Testis (tissue), 3 donors: ENCODE data around the gene TLE5. TPM values are rescaled to one million over a fixed set of nuclear protein-coding genes. Genes with fewer than 3 reads are reported as not detected.
A peak's percentile ranks its signal among the peaks of the same experiment; 100 is the strongest.

Experiments used
- DNase-seq: peaks from one replicate; pipeline ENCODE4 v3.0.0-alpha.2; 2019
- H3K27ac ChIP-seq, 2 donors: fragments of 200-600 bp; sonication (generic); one replicate each; pipeline ENCODE4 v1.5.1; 2019
- H3K27me3 ChIP-seq: fragments of 200-600 bp; sonication (generic); one replicate; pipeline ENCODE4 v1.5.1; 2019
- H3K36me3 ChIP-seq: fragments of 200-600 bp; sonication (generic); one replicate; pipeline ENCODE4 v1.5.1; 2017; ENCODE audit warnings: low read depth; ENCODE audit errors: missing control alignments
- H3K4me1 ChIP-seq: fragments of 200-600 bp; sonication (generic); one replicate; pipeline ENCODE4 v1.5.1; 2019
- H3K4me3 ChIP-seq, 2 donors: fragments of 200-600 bp; sonication (generic); one replicate each; pipeline ENCODE4 v1.5.1; 2017 to 2019
- H3K9me3 ChIP-seq: fragments of 200-600 bp; sonication (generic); one replicate; pipeline ENCODE4 v1.5.1; 2017
- CTCF ChIP-seq, 3 experiments: fragments of 450-650 bp in 2 of 3; fragments of 200-600 bp in 1 of 3; sonication (generic) in 1 of 3; IDR thresholded peaks; one replicate each; pipeline ENCODE4 v1.5.1; 2016 to 2019; ENCODE audit warnings: antibody characterized with exemption in 3 of 3, mild to moderate bottlenecking in 2 of 3, moderate library complexity in 1 of 3
- POLR2A ChIP-seq: fragments of 450-650 bp; IDR thresholded peaks from one replicate; pipeline ENCODE4 v1.6.1; 2017; ENCODE audit warnings: antibody characterized with exemption, mild to moderate bottlenecking, moderate library complexity
- WGBS, 2 donors: methylation state at CpG; one replicate each; pipeline ENCODE4 v1.1.5; 2018; 5-methylcytosine and 5-hydroxymethylcytosine counted together
- intact Hi-C: fragments of 100-400 bp; cut with DNase I; formaldehyde crosslinking; loops from one replicate; pipeline ENCODE4 v1.15.1; 2023; ENCODE audit warnings: low total_unique reads
- polyA plus RNA-seq: library from polyadenylated mRNA; stranded (reverse); fragments of 350-450 nt; fragmentation: Illumina TruSeq; extraction: RNeasy Lipid Tissue Mini Kit (QIAGEN cat#74804); gene quantifications from one replicate; pipeline ENCODE4 v1.2.3, GENCODE V29; 2014; ENCODE audit warnings: low read depth, low replicate concordance; ENCODE audit not compliant: insufficient read depth
- total RNA-seq, 2 donors: library from RNA; depleted of rRNA; stranded (reverse); fragments of >200 nt; gene quantifications; one replicate each; pipeline ENCODE4 v1.2.3, GENCODE V29; 2016

Gene TLE5
- total and polyA plus RNA-seq, 3 donors from 2014 or later, result 314 to 539 (median 354) TPM

DNA sequence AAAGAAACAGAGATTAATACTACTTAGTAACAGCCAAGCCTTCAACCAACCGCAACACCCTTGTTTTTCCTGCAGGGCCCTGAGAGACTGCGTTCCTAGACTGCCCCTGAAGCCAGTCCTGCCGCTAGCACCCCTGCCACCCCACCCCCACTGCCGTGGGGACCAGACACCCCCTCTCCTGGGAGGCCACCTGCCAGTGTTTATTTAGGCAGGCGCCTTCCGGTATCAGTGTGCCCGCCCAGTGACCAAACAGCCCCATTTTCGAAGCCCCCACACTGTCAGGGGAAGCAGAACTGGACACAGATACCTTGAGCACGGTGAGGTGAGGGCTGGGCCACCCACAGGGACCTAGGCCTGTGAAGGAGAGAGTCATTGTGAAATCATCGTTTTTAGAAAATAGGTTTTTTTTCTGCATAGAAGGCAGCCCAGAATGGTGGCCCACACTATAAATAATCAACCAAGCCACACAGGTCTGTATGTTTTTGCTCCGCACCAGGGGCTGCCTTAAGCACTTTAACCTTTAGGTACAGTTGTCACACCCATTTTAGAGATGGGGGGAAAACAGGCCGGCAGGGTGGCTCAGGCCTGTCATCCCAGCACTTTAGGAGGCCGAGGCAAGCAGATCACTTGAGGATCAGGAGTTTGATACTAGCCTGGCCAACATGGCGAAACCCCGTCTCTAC is 3.5 kb upstream of the TLE5 start:
- WGBS, 2 donors, result 59 to 66% methylated on average over 13 to 15 of the region's 15 CpGs
- H3K4me3 ChIP-seq, result no peak overlapping the region
- no peak for TF ChIP-seq CTCF (IDR thresholded peaks at IDR 0.05)
- TF ChIP-seq POLR2A, result no peak
- no peaks in the 10 kb centered on the region for H3K27me3 ChIP-seq
- peaks cover 8% of the 10 kb centered on the region for H3K4me1 ChIP-seq
- peak; percentile 54 for DNase-seq
- intact Hi-C loops, result no loop called here
- no peaks in the 10 kb centered on the region for H3K9me3 ChIP-seq
- H3K27ac ChIP-seq, result no peak overlapping the region
- no peaks in the 10 kb centered on the region for H3K36me3 ChIP-seq

DNA sequence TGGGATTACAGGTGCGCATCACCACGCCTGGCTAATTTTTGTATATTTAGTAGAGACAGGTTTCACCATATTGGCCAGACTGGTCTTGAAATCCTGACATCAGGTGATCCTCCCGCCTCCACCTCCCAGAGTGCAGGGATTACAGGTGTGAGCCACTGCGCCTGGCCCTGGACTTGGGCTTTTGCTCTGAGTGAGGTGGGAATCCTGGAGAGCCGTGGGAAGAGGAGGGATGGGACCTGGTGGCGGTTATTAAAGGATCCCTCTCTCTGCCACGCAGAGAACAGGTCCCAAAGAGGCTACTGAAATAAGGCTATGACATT is 1.7 kb upstream of the TLE5 start:
- no peak overlapping the region for H3K27ac ChIP-seq
- intact Hi-C loops, result no loop called here

GRCh38 chr19:3061182-3062161 is 823 bp downstream of the TLE5 start:
- DNase-seq, result peak; percentile 63
- peaks cover 35% of the 10 kb centered on the region for H3K4me1 ChIP-seq

More for the DNA sequence above, 1.7 kb upstream of the TLE5 start:
- no peaks in the 10 kb centered on the region for H3K36me3 ChIP-seq
- DNase-seq, result no peak
- no peaks in the 10 kb centered on the region for H3K27me3 ChIP-seq
- no peak overlapping the region for H3K4me3 ChIP-seq
- peaks cover 13% of the 10 kb centered on the region for H3K4me1 ChIP-seq
- H3K9me3 ChIP-seq, result no peaks in the 10 kb centered on the region
- 94 to 96% methylated on average over 5 to 7 of the region's 7 CpGs for WGBS, 2 donors
- TF ChIP-seq POLR2A (no peak), CTCF (IDR thresholded peaks at IDR 0.05) (no peak)

GRCh38 chr19:3060857-3061181 is 1.5 kb downstream of the TLE5 start:
- TF ChIP-seq CTCF (IDR thresholded peaks at IDR 0.05) (no peak), POLR2A (no peak)
- Histone ChIP-seq H3K27me3 (no peaks in the 10 kb centered on the region), H3K4me1 (peaks cover 39% of the 10 kb centered on the region), H3K9me3 (no peaks in the 10 kb centered on the region), H3K36me3 (no peaks in the 10 kb centered on the region), H3K27ac (peak overlapping the region; percentile 97), H3K4me3 (peak overlapping the region; percentile 80 to 87)
- intact Hi-C loops, result no loop called here
- 3 to 9% methylated on average over 4 of the region's 4 CpGs for whole genome bisulfite sequencing, 2 donors
- no peak for DNase-seq

More at GRCh38 chr19:3061182-3062161, 823 bp downstream of the TLE5 start:
- Histone ChIP-seq H3K4me3 (peak overlapping the region; percentile 80 to 87), H3K27ac (peak overlapping the region; percentile 97), H3K27me3 (no peaks in the 10 kb centered on the region), H3K9me3 (no peaks in the 10 kb centered on the region), H3K36me3 (no peaks in the 10 kb centered on the region)
- WGBS, 2 donors, result 0 to 3% methylated on average over 7 to 52 of the region's 88 CpGs
- intact Hi-C loops, result no loop called here
- no peak for TF ChIP-seq POLR2A
- no peak for TF ChIP-seq CTCF (IDR thresholded peaks at IDR 0.05)
